Suppressor macrophage treated with lipopolysaccharide for 4 hours (primary cell): Measurements from ENCODE around the gene ITPKB.

ENCODE experiments used
- DNase-seq: peaks from one replicate; pipeline ENCODE4 v3.0.0-alpha.2; 2020

Gene ITPKB

DNA sequence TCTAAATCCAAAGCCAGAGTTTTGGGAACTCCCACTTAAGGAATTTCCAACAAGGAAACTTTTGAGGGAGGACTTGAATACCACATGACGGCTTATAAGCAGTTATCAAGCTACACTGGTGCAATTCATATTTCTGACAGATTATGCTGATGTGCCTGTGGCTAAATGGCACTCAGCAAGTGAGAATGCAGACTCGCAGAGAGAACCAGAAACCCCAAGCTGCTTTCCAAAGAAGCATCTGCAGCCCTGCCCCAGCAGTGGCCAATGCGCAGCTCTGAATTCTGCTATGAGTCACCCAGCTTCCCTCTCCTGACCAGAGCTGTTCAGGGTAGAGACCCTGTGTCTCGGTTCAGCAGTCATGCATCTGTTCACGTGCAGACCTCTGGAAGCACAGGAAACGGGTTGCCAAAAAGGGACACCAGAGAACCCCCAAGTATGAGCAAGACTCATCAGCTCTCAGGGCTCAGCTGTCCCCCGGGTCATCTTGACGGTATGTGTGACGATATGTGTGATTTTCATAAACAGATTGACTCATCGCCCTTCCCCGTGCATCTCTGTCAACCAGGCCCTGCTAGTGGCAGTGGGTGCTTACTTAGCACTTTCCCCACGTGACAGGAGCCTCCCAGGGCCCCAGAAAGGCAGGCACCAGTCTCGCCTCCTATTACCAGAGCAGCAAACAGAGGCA, 76.3 kb downstream of the ITPKB start:
- DNase-seq, result peak; percentile 99

DNA sequence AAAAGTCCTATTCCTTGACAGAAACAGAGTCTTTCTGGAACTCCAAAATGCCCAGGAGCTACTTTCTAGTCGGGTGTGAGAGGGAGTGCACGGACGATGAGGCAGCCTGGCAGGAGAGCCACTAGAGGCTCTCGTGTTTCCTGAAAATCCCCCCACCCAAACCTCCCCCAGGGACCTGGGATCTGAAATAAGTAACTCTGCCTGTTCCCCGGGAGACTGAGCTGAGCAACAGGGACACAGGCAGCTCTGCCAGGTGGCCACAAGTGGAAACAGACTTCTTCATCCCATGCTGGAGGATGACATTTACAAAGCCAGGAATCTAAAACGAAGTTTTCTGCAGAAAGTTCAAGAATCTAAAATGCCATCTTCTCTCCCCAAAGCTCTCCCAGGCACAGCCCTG, 77.1 kb downstream of the ITPKB start:
- DNase-seq, result no peak

DNA sequence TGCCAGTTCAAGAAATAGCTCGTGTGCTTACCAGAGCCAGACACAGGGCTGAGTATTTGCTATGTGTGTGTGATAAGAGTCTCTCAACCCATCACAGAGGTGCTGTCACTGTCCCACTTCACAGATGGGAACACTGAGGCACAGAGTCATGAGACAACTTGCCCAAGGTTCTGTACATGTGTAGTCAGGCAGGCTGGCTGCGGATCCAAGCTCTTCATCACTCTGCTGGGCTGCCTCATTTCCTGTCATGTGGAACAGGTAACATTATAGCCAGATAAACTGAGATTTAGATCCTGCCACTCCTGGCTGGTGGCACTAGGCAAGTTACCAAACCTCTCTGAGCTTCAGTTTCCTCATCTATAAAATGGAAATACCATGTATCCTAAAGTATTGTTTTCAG, 77.8 kb downstream of the ITPKB start:
- no peak for DNase-seq

DNA sequence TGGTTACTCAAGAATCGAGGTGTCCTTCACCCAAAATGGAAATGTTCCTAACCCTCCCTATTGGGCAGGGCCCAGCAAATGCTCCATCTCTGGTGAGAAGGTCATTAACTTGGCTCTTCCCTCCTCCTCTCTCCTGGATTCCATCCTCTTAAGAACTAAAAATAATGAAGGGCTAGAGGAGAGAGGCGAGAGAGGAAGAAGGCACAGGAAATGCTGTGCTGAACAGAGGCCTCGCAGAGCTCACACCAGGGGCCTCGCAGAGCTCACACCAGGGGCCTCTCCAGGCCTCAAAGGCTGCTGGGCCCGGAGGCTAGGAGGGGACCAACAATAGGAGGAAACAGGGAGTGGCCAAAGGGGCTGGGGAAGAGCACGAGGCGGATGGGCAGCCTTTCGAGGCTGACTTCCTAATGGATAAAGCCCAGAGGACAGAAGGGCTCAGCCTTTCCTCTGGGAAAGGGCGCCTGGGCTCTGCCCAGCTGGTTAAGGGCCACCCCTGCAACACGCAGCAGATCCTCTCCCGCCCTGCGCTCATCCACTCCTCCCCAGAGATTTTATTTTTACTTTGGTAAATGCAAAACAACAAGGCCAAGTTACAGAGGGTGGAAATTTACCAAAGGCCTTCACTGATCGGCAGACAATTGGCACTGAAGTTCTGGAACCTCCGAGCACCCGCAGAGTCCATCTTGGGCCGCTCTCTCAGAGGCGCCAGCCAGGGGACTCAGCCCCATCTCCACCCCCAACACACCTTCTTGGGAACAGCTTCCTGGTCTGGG, 78.5 kb downstream of the ITPKB start:
- no peak for DNase-seq

DNA sequence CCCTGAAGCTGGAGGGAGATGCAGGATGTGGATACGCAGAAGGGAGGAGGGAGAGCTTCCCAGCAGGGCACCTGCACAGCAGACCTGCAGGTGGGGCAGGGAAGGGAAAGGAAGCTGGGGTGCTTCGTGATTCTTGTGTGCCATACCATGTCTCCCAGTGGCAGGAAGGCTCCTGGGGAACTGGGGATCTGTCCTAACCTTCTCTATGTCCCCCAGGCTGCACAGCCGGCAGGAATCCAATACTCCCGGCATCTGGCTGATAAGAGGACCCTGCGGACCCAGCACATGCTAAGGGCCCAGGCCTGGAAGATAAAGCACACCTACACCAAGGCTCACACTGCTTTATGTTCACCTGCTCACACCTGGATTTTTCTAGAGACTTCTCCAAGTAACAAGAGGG, 79.4 kb downstream of the ITPKB start:
- DNase-seq, result no peak

DNA sequence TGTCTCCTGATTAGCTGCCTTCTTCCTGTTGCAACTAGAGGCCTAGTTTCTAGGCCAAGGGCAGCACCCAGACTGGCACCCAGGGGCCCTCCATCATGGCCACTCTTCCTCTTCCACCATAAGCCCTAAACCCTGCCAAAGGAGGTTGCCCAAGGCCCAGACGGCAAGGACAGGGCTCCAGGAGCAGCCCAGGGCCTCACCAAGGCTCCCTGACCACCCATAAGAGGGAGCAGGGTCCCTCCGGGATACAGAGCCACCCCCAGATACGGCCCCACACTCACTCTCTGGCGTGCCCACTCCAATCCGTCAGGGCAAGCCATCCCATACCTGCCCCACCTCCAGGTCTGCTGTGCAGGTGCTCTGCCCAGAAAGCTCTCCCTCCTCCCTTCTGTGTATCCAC, 79.9 kb downstream of the ITPKB start:
- no peak for DNase-seq

DNA sequence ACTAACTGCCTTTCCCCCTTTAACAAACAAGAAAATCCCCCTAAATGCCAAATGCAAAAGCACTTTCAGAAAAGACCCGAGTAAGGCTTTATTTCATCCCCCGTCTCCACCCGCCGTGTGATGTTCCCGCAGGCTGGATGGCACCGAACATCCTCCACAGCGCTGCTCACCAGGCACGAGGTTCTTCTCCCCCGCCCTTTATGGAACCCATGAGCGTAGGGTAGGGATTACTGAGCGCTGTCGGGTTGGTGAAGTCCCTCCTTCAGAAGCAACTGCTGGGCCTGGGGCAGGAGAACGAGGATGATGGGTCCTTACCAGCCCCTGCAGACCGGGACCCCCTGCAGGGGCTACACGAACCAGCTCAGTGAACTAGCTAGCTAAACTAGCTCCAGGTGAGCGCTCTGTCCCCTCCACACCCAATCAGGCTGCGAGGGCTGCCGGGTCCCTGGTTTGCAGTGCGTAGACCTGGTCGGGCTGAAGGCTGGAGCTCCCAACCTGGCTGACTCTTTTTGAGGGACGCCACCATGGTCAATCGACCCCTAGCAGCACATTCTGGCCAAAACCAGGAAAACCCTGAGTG, 80.4 kb downstream of the ITPKB start:
- no peak for DNase-seq

DNA sequence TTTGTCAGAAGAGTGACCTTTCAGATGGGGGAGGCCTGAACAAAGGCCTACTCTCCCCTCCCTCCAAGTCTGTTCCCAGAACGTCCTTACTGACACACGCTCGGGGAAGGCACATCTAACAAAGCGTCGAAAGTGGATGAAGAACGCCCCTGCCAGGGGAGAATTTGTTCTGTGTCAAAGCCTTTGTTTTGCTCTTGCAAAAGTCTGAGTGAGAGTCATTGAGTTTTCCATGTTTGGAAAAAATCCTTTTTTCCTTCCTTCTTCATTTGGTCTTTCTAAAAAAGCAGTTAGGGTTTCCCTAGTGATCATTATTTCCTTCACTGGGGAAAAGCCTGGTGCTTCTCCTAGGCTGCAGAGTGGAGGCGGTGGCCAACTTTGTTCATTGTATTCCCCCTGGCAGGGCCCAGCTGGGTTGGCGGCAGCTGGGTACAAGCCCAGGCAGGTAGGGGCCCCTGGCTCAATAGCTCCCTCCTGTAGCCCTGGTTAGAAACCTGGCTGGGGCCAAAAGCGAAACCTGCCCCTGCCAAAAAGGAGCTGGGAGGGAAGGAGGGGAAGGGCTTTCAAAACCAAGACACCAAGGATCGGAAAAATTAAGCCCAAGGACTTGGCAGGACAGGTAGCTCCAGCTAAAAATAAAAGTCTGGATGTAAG, 81.1 kb downstream of the ITPKB start:
- no peak for DNase-seq

DNA sequence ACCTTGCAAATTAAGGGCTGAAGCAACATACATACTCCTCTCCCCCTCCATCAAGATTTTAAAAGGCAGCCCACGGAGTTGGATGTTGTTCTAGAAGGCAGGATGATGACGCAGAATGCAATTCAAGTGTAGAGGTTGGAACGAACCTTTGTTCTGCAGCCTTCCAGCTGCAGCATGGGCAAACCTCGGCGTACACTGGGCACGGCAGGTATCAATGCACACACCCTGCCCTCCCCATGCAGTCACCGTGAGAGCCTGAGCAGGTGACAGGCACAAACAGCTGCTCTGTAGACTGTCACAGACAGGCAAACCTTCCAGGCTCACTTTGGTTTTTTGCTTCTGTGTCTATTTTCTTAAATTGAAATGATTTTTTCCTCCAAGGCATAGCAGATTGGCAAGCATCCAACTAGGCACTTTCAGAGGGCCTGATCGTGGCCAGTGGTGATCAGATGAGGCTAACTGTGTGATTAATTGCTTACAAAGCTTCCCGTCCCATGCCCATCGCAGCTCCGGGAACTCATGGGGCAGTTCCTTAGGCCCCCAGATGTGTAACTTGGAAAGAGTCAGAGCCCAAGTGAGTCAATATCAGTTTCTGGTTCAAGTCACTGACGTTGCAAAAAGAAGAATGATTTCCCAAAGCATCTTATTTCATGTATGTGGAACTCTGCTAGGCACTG, 82.3 kb downstream of the ITPKB start:
- peak; percentile 95 for DNase-seq

DNA sequence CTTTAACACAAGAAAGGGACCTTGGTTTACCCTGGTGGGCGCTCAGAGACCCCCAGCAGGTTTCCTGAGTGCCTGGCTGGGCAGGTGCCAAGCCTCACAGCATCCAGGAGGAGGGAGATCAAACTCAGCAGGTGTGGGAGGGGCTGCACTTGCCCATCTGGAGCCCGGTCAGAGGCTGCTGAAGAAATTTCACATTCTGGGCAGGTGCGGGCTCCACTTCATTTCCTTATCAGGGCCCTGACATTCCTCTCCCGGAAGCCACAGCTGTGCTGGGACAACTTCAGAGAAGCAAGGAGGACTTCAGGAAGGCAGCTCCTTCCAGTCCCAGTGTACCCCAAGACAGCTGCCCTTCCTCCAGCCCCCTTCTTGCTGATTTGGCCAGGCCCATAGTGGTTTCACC, 82.9 kb downstream of the ITPKB start:
- no peak for DNase-seq

DNA sequence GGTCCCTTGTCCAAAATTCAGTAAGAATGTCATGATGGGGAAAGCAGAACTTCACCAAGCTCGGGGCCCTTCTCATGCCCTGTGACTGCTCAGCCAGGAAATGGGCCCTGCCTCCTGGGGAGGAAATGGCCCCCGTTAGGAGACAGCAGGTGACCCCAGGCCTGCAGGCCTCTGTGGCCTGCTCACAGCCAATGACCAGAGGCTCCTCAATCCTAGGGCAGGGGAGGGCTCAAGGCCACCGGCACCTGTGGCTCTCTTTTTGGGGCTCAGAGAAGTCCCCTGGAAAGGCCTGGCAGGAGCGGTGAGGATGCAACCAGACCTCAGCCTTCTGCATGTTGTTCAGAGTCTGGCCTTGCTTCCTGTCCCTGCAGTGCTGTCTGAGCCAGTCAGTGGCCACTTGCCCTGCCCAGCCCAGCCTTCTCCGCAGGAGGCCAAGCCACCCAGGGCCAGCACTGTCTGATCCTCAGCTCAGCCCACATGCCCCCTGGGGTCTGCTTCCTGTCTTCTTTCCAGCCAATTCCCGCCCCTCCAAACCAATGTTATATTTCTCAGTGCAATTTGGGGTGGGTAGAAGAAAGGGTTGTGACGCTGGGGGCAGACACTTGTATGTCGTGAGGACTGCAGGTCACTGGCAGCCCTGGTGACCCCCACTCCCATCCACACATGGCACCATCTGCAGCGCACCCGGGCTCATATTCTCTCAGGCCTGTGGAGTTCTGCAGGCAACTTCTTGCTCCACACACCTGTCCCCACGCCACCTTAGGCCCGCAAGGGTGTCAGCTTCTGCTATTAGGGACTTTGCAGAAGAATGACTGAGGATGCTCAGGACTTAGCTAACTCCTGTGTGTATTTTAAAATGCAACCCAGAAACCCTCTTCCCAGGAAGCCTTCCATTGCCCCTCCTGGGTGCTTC, 83.6 kb downstream of the ITPKB start:
- no peak for DNase-seq

DNA sequence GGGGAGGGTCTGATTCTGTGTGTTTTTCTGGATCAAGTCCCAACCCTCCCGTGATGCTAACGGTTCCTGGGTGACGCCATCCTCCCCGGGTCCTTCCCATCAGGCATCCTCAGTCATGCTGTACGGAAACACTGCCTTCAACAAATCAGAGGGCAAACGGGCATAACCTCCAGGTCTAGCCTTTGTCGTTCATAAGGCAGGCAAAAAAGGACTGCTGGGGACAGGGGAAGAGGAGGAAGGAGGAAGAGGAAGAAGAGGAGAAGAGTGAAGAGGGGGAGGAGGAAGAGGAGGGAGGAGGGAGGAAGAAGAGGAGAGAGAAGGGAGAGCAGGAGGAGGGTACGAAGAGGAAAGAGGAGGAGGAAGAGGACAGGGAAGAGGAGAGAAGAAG, 84.4 kb downstream of the ITPKB start:
- no peak for DNase-seq

DNA sequence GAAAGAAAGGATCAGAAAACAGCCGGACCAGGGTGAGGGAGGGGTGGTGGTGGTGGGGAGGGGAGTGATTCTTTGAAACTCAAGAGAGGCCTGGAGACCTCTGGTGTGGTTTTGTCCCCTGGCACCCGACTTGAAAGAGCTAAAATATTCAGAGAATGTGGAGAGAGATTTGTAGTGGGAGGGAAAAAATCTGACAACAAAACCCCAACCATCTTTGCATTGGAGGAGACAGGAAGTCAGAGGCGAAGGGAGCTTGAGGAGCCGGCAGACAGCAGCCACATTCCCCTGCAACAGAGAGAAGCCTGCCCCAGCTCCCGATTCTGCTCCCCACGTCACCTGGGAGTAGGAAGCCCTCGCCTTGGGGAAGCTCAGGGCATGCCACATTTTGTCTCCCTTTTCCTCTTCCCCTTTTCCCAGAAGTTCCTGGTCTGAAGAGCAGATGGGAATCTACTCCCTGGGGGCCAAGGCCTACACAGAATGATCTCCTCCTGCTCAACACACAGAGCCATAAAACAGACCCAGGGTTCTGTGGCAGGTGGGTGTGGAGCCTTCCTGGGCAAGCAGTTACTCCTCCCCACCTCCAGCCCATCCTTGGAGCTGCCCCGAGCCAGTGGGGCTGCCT, 84.9 kb downstream of the ITPKB start:
- DNase-seq, result no peak

DNA sequence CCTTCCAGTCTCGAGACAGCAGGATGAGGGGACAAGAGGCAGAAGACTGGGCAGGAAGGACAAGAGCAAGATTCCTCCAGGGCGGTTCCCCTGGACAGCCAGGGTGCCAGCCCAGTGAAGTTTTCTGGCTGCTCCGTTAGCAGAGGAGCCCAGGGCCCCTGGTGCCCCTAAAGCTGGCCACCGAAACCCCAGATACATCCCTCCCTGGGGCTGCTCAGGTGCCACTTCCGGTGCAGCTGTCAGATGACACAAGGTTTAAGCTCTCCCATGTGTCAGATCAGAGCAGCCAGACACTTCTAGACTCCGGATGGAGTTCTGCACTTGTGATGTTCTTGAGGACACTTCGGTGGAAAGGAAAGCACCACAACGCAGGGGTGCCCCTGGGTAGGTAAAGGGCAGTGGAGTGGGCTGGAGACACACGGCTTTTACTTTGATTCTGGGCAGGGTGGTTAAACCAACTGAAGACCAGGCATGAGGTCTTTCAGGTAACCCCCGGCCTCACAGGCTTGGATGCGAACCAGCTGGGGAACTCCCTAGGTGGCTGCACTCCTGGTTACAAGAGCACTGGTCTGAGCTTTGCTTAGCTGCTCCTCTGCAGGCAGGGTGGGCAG, 85.7 kb downstream of the ITPKB start:
- no peak for DNase-seq

DNA sequence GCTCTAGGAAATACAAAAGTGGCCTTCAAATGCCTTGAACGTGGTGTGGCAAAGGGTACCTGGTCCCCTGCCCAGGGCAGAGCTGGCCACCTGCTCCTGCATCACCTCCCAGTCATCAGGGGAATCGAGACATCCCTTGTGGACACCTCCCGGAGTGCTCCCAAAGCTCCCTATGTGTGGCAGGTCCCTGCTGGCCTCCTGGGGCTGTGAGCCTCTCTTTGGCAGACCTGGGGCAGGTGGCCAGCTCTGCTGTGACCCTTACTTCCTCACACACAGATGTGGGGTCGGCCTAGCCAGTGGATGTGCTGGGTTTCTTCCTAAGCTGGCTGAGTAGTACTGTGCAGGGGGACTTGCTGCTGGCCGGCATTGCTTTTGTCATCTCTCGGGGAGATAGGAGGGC, 86.5 kb downstream of the ITPKB start:
- DNase-seq, result no peak

DNA sequence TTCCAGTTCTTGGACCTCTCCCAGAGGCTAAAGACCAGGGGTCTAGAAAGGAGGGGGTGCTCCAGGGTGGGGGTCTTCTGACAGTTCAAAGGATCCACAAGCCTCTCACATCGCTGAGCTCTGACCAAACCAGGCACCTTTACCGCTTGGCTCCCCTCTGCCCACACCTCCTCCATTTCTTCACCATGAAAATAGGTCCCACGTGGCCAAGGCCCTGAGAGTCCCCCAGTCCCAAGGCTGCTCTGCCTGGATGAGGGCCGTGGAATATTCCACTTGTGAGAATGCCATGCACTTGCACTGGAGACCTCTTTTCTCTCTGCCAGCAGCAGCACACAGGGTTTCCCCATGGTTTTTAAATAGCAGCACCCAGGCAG, 87.4 kb downstream of the ITPKB start:
- DNase-seq, result no peak

DNA sequence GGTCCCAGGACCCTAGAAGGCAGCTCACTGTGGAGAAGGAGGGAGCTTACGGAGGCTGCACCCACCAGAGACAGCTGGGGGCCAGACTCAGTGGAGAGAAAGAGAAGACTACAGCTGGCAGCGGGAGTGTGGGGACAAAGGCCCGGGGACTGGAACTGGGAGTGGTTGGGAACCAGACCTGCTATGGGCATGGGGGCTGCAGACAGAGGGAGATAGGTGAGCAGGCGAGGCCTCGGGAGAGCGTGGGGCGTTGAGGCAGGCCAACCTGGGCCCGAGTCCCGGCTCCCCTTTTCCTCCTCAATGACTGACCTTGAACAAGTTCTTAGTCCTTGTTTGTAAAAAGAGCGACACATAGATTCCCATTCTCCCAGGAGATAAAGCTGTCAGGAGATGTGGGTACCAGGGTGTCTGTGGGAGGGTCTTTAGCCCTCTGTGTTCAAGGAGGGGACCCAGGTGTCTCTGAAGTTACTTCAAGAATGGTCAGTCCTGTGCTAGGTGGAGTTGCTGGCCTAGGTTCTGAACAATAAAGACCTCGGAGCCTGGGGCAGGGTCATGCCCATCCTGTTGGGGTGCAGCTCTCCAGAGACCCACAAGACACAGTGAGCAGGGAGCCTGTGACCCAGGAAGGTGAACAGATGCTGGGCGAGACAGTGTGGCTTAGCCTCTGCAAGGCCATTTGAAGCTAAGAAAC, 87.9 kb downstream of the ITPKB start:
- no peak for DNase-seq

DNA sequence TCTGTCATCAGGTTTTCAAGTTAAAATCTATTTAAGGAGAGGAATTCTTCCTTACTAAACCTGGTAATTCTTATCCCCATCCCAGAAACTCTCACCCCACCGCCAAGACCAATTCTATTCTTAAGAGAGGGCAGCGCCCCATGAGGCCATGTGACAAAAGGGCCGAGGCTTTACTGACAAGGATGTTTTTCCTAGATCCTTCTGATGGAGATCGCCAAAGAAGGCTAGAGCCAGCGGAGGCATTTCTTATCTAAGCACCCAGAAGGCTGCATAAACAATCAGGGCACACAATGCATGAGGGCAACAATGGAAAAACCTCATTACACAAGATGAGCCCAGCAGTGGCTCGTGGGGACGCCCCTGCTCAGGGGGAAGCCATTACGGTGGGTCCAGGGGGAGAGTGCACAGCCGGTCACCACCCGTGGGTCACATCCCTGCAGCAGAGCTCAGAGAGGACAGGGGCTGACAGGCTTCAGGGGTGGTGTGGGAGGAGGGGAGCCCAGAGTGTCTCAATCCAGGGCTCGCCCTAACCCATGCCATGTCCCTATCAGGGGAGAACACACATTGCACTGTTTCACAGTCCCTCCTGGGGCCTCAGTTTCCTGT, 88.7 kb downstream of the ITPKB start:
- peak; percentile 39 for DNase-seq

DNA sequence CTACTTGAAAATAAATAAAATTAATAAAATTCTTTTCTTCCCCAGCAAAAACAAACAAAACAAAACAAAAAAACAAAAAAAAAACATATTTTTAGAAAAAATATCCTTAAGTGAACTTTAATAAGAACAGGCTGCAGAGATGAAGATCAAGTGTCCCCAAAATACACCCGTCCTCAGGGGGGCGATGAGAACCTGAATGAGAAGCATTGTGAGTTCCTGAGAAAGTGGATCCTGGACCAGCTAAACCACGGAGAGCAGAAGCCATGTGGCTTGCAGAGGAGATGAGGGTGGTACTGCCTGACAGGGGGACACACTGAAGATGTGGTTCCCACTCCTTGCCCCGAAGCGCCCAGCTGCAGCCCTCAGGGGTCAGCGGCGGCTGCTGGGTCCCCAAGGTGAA, 89.3 kb downstream of the ITPKB start:
- DNase-seq, result no peak

DNA sequence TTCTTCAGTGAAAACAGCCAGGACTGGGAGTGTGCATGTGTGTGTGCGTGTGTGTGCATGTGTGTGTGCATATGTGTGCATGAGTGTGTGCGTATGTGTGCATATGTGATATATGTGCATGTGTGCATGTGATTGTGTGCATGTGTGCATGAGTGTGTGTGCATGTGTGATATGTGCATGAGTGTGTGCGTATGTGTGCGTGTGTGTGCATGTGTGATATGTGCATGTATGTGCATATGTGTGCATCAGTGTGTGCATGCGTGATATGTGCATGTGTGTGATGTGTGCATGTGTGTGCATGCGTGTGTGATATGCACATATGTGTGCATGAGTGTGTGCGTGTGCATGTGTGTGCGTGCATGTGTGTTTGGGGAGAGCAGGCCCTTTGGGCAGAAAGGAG, 89.8 kb downstream of the ITPKB start:
- DNase-seq, result no peak
